Gastrocnemius medialis (tissue), 4 donors: ENCODE results near the gene GLT6D1. TPM values are rescaled to one million over a fixed set of nuclear protein-coding genes. Genes with fewer than 3 reads are reported as not detected.

ENCODE experiments used
- ATAC-seq, 2 donors: fragments of 150-250 bp; one replicate each; pipeline ENCODE4 v1.9.1; 2016
- DNase-seq, 2 donors: peaks; one replicate each; pipeline ENCODE4 v3.0.0-alpha.2; 2019
- H3K27ac ChIP-seq, 4 donors: fragments of 200-600 bp; sonication (generic); 1 replicate in 1 of 4; 2 replicates in 3 of 4; pipeline ENCODE4 v1.5.1; 2016 to 2018; ENCODE audit warnings: mild to moderate bottlenecking in 2 of 4, moderate library complexity in 1 of 4
- H3K27me3 ChIP-seq, 3 donors: fragments of 200-600 bp; sonication (generic) in 2 of 3; 1 replicate in 1 of 3; 2 replicates in 2 of 3; pipeline versions ENCODE4 v1.5.1 to v1.6.0; 2016 to 2019; ENCODE audit warnings: mild to moderate bottlenecking in 1 of 3, moderate library complexity in 1 of 3
- H3K36me3 ChIP-seq, 2 donors: fragments of 200-600 bp; sonication (generic) in 1 of 2; one replicate each; pipeline ENCODE4 v1.5.1; 2017 to 2018
- H3K4me1 ChIP-seq, 2 donors: fragments of 200-600 bp; sonication (generic) in 1 of 2; one replicate each; pipeline ENCODE4 v1.5.1; 2016 to 2017; ENCODE audit warnings: mild to moderate bottlenecking in 2 of 2
- H3K4me3 ChIP-seq, 4 donors: fragments of 200-600 bp; sonication (generic) in 3 of 4; 1 replicate in 1 of 4; 2 replicates in 3 of 4; pipeline ENCODE4 v1.5.1; 2016 to 2019; ENCODE audit warnings: mild to moderate bottlenecking in 2 of 4
- H3K9me3 ChIP-seq, 3 donors: fragments of 200-600 bp; sonication (generic) in 2 of 3; 1 replicate in 1 of 3; 2 replicates in 2 of 3; pipeline ENCODE4 v1.5.1; 2016 to 2019
- CTCF ChIP-seq, 5 experiments: fragments of 450-650 bp in 3 of 5; fragments of 200-600 bp in 2 of 5; sonication (generic) in 2 of 5; IDR thresholded peaks in 4 of 5; conservative IDR thresholded peaks in 1 of 5; 1 replicate in 4 of 5; 2 replicates in 1 of 5; pipeline ENCODE4 v1.5.1; 2016 to 2019; ENCODE audit warnings: antibody characterized with exemption in 5 of 5, mild to moderate bottlenecking in 3 of 5, moderate library complexity in 3 of 5
- POLR2A ChIP-seq, 2 donors: fragments of 450-650 bp; IDR thresholded peaks; one replicate each; pipeline ENCODE4 v1.6.1; 2017; ENCODE audit warnings: antibody characterized with exemption in 2 of 2, mild to moderate bottlenecking in 2 of 2, moderate library complexity in 2 of 2
- in situ Hi-C, 4 donors: fragments of 200-750 bp; cut with MboI; loops; one replicate each; pipeline versions ENCODE4 v1.15.0 to v1.8.0; 2017; ENCODE audit warnings: low sequenced_read_pairs in 4 of 4
- intact Hi-C: fragments of 100-400 bp; cut with DNase I; formaldehyde crosslinking; loops from one replicate; pipeline ENCODE4 v1.15.1; 2023; ENCODE audit warnings: low total_unique reads
- total RNA-seq, 4 donors: library from RNA; depleted of rRNA; stranded (reverse); fragments of >200 nt; gene quantifications; one replicate each; pipeline versions ENCODE4 v1.1.0 to v1.2.3, GENCODE V29; 2016

Gene GLT6D1
- total RNA-seq, 4 donors from 2014 or later = not detected

- in situ Hi-C loops = no loop called here
- DNase-seq (no peak), ATAC-seq (no peak)
- no peak for TF ChIP-seq CTCF (IDR thresholded peaks at IDR 0.05 in 4 of 5, conservative IDR thresholded peaks at IDR 0.05 in 1 of 5)
- Histone ChIP-seq H3K4me1 (no peaks in the 10 kb centered on the region), H3K27ac (no peak overlapping the region), H3K9me3 (no peaks in the 10 kb centered on the region), H3K4me3 (no peak overlapping the region), H3K36me3 (no peaks in the 10 kb centered on the region), H3K27me3 (peaks cover 4 to 19% (median 4%) of the 10 kb centered on the region in 3 donors)
- intact Hi-C loops = no loop called here
These were observed 27.5 kb upstream of the GLT6D1 start for GRCh38 chr9:135666534-135667462.

GRCh38 chr9:135665795-135666189 is 26.5 kb upstream of the GLT6D1 start:
- no peak overlapping the region for H3K27ac ChIP-seq
- in situ Hi-C loops = no loop called here

GRCh38 chr9:135664801-135665794 is 25.8 kb upstream of the GLT6D1 start:
- no peak for TF ChIP-seq CTCF (IDR thresholded peaks at IDR 0.05 in 4 of 5, conservative IDR thresholded peaks at IDR 0.05 in 1 of 5)
- TF ChIP-seq POLR2A (IDR thresholded peaks at IDR 0.05) = no peak
- intact Hi-C loops (no loop called here), in situ Hi-C loops (no loop called here)
- no peaks in the 10 kb centered on the region for H3K4me1 ChIP-seq
- no peak overlapping the region for H3K27ac ChIP-seq
- H3K27me3 ChIP-seq = peaks cover 0 to 12% (median 2%) of the 10 kb centered on the region in 3 donors
- H3K4me3 ChIP-seq = no peak overlapping the region
- H3K36me3 ChIP-seq = no peaks in the 10 kb centered on the region
- no peaks in the 10 kb centered on the region for H3K9me3 ChIP-seq
- ATAC-seq (no peak), DNase-seq (no peak)

More at GRCh38 chr9:135665795-135666189, 26.5 kb upstream of the GLT6D1 start:
- Histone ChIP-seq H3K9me3 (no peaks in the 10 kb centered on the region), H3K27me3 (peaks cover 0 to 15% (median 4%) of the 10 kb centered on the region in 3 donors), H3K4me3 (no peak overlapping the region), H3K36me3 (no peaks in the 10 kb centered on the region), H3K4me1 (no peaks in the 10 kb centered on the region)
- intact Hi-C loops = no loop called here
- no peak for DNase-seq
- ATAC-seq = no peak
- TF ChIP-seq CTCF (IDR thresholded peaks at IDR 0.05 in 4 of 5, conservative IDR thresholded peaks at IDR 0.05 in 1 of 5) (no peak), POLR2A (IDR thresholded peaks at IDR 0.05) (no peak)

GRCh38 chr9:135664266-135664665 is 24.9 kb upstream of the GLT6D1 start:
- in situ Hi-C loops (no loop called here), intact Hi-C loops (no loop called here)
- Histone ChIP-seq H3K4me3 (no peak overlapping the region), H3K27me3 (peaks cover 0 to 8% (median 0%) of the 10 kb centered on the region in 3 donors), H3K4me1 (no peaks in the 10 kb centered on the region), H3K9me3 (no peaks in the 10 kb centered on the region), H3K27ac (no peak overlapping the region), H3K36me3 (no peaks in the 10 kb centered on the region)
- DNase-seq (no peak), ATAC-seq (no peak)
- TF ChIP-seq POLR2A (IDR thresholded peaks at IDR 0.05) (no peak), CTCF (IDR thresholded peaks at IDR 0.05 in 4 of 5, conservative IDR thresholded peaks at IDR 0.05 in 1 of 5) (no peak)
